ENCODE measurements around the gene RAB6B. TPM values are rescaled to one million over a fixed set of nuclear protein-coding genes. Genes with fewer than 3 reads are reported as not detected.
A peak's percentile ranks its signal among the peaks of the same experiment; 100 is the strongest.

The RAB6B gene
- total and polyA plus RNA-seq, 5 donors: 23.6 to 48.1 (median 34.8) TPM

- H3K27me3 ChIP-seq (ENCODE audit: control insufficient read depth, insufficient read depth): no peaks in the 10 kb centered on the region
- H3K4me1 ChIP-seq (ENCODE audit: control insufficient read depth, insufficient read depth, low read length): peaks cover 7% of the 10 kb centered on the region
- WGBS: 83% methylated on average over 13 of the region's 13 CpGs
- ATAC-seq: no peak
- peak in 1 of 3 donors; percentile 22 for DNase-seq
- intact Hi-C loops (cut with DNase I): no loop called here
- no peak overlapping the region for H3K4me3 ChIP-seq (ENCODE audit: low read length)
- no peak overlapping the region for H3K27ac ChIP-seq (ENCODE audit: low read length)
- H3K9me3 ChIP-seq (ENCODE audit: control insufficient read depth, low read length): no peaks in the 10 kb centered on the region
Observed at GRCh38 chr3:133831966-133832801, 63.5 kb downstream of the RAB6B start.

- DNase-seq (peak in 1 of 3 donors; percentile 41), ATAC-seq (peak in 1 of 2 donors; percentile 21)
- 63% methylated on average over 3 of the region's 3 CpGs for WGBS
- H3K9me3 ChIP-seq (ENCODE audit: control insufficient read depth, low read length): no peaks in the 10 kb centered on the region
- intact Hi-C loops (cut with DNase I): no loop called here
- H3K4me3 ChIP-seq (ENCODE audit: low read length): no peak overlapping the region
- no peaks in the 10 kb centered on the region for H3K27me3 ChIP-seq (ENCODE audit: control insufficient read depth, insufficient read depth)
- H3K27ac ChIP-seq (ENCODE audit: low read length): no peak overlapping the region
- peaks cover 7% of the 10 kb centered on the region for H3K4me1 ChIP-seq (ENCODE audit: control insufficient read depth, insufficient read depth, low read length)
Observed at GRCh38 chr3:133830071-133830470, 65.6 kb downstream of the RAB6B start.

GRCh38 chr3:133829310-133829707 is 66.4 kb downstream of the RAB6B start:
- ATAC-seq: peak; percentile 18 to 32
- no peaks in the 10 kb centered on the region for H3K9me3 ChIP-seq (ENCODE audit: control insufficient read depth, low read length)
- intact Hi-C loops (cut with DNase I): no loop called here
- DNase-seq: peak in 1 of 3 donors; percentile 45
- H3K27me3 ChIP-seq (ENCODE audit: control insufficient read depth, insufficient read depth): no peaks in the 10 kb centered on the region
- peaks cover 7% of the 10 kb centered on the region for H3K4me1 ChIP-seq (ENCODE audit: control insufficient read depth, insufficient read depth, low read length)
- H3K27ac ChIP-seq (ENCODE audit: low read length): peak overlapping the region; percentile 42
- 49% methylated on average over 3 of the region's 3 CpGs for WGBS
- H3K4me3 ChIP-seq (ENCODE audit: low read length): no peak overlapping the region

GRCh38 chr3:133828576-133829309 is 66.9 kb downstream of the RAB6B start:
- WGBS: 71% methylated on average over 12 of the region's 12 CpGs
- H3K27me3 ChIP-seq (ENCODE audit: control insufficient read depth, insufficient read depth): no peaks in the 10 kb centered on the region
- intact Hi-C loops (cut with DNase I): no loop called here
- ATAC-seq: peak; percentile 32 to 47
- H3K9me3 ChIP-seq (ENCODE audit: control insufficient read depth, low read length): no peaks in the 10 kb centered on the region
- DNase-seq: peak in 1 of 3 donors; percentile 64
- H3K4me3 ChIP-seq (ENCODE audit: low read length): no peak overlapping the region
- H3K4me1 ChIP-seq (ENCODE audit: control insufficient read depth, insufficient read depth, low read length): peaks cover 7% of the 10 kb centered on the region
- H3K27ac ChIP-seq (ENCODE audit: low read length): no peak overlapping the region

- Histone ChIP-seq H3K9me3 (ENCODE audit: control insufficient read depth, low read length) (no peaks in the 10 kb centered on the region), H3K4me3 (ENCODE audit: low read length) (no peak overlapping the region), H3K27me3 (ENCODE audit: control insufficient read depth, insufficient read depth) (no peaks in the 10 kb centered on the region), H3K4me1 (ENCODE audit: control insufficient read depth, insufficient read depth, low read length) (peaks cover 7% of the 10 kb centered on the region), H3K27ac (ENCODE audit: low read length) (no peak overlapping the region)
- WGBS: 82% methylated on average over 4 of the region's 4 CpGs
- intact Hi-C loops (cut with DNase I): no loop called here
- DNase-seq (no peak), ATAC-seq (no peak)
Observed at GRCh38 chr3:133827684-133828083, 68.0 kb downstream of the RAB6B start.

- peaks cover 7% of the 10 kb centered on the region for H3K4me1 ChIP-seq (ENCODE audit: control insufficient read depth, insufficient read depth, low read length)
- 44% methylated on average over 1 of the region's 1 CpG for WGBS
- no peak overlapping the region for H3K27ac ChIP-seq (ENCODE audit: low read length)
- ATAC-seq (no peak), DNase-seq (no peak)
- no peaks in the 10 kb centered on the region for H3K9me3 ChIP-seq (ENCODE audit: control insufficient read depth, low read length)
- intact Hi-C loops (cut with DNase I): no loop called here
- H3K27me3 ChIP-seq (ENCODE audit: control insufficient read depth, insufficient read depth): no peaks in the 10 kb centered on the region
- H3K4me3 ChIP-seq (ENCODE audit: low read length): no peak overlapping the region
Observed at GRCh38 chr3:133827136-133827535, 68.5 kb downstream of the RAB6B start.

- Histone ChIP-seq H3K9me3 (ENCODE audit: control insufficient read depth, low read length) (no peaks in the 10 kb centered on the region), H3K4me1 (ENCODE audit: control insufficient read depth, insufficient read depth, low read length) (peaks cover 7% of the 10 kb centered on the region), H3K4me3 (ENCODE audit: low read length) (no peak overlapping the region), H3K27ac (ENCODE audit: low read length) (no peak overlapping the region), H3K27me3 (ENCODE audit: control insufficient read depth, insufficient read depth) (no peaks in the 10 kb centered on the region)
- DNase-seq (peak in 1 of 3 donors; percentile 30), ATAC-seq (no peak)
- intact Hi-C loops (cut with DNase I): no loop called here
- 85% methylated on average over 12 of the region's 12 CpGs for WGBS
Observed at GRCh38 chr3:133825969-133826727, 69.5 kb downstream of the RAB6B start.

GRCh38 chr3:133824961-133825485 is 70.7 kb downstream of the RAB6B start:
- DNase-seq (peak in 1 of 3 donors; percentile 22), ATAC-seq (no peak)
- no peaks in the 10 kb centered on the region for H3K27me3 ChIP-seq (ENCODE audit: control insufficient read depth, insufficient read depth)
- no peak overlapping the region for H3K27ac ChIP-seq (ENCODE audit: low read length)
- no peaks in the 10 kb centered on the region for H3K9me3 ChIP-seq (ENCODE audit: control insufficient read depth, low read length)
- intact Hi-C loops (cut with DNase I): loop anchor here in 3 of 4 donors (5.0 kb wide), 3 partner anchors 72 to 102 kb away; partner anchors contain the start of gene RAB6B (in 1 of the 3)
- H3K4me3 ChIP-seq (ENCODE audit: low read length): no peak overlapping the region
- 84% methylated on average over 8 of the region's 8 CpGs for WGBS
- H3K4me1 ChIP-seq (ENCODE audit: control insufficient read depth, insufficient read depth, low read length): peaks cover 2% of the 10 kb centered on the region

GRCh38 chr3:133821767-133822638 is 73.7 kb downstream of the RAB6B start:
- intact Hi-C loops (cut with DNase I): loop anchor here in 3 of 4 donors (5.0 kb wide), 3 partner anchors 75 to 105 kb away; partner anchors contain the start of gene RAB6B (in 1 of the 3)
- no peak overlapping the region for H3K27ac ChIP-seq (ENCODE audit: low read length)
- no peaks in the 10 kb centered on the region for H3K27me3 ChIP-seq (ENCODE audit: control insufficient read depth, insufficient read depth)
- 81% methylated on average over 8 of the region's 8 CpGs for WGBS
- ATAC-seq (peak; percentile 49 to 87), DNase-seq (peak; percentile 72 to 89 (median 86))
- no peaks in the 10 kb centered on the region for H3K4me1 ChIP-seq (ENCODE audit: control insufficient read depth, insufficient read depth, low read length)
- no peak overlapping the region for H3K4me3 ChIP-seq (ENCODE audit: low read length)
- no peaks in the 10 kb centered on the region for H3K9me3 ChIP-seq (ENCODE audit: control insufficient read depth, low read length)
